NCI-H526 treated with DMSO at 0.1 percent for 48 hours (cell line): ENCODE data around the gene OR10A2.
"Not testable (repeated sequence)": the region's sequence is repeated elsewhere in the genome, so short reads cannot be mapped to it uniquely, and the experiment has no call there.

Experiments
- DNase-seq: peaks from one replicate; lab custom pipeline; 2025; lab: John Stamatoyannopoulos, UW

Gene OR10A2

GRCh38 chr11:6887711-6888110, 24.9 kb downstream of the OR10A2 start:
- not testable (repeated sequence) for DNase-seq

DNA sequence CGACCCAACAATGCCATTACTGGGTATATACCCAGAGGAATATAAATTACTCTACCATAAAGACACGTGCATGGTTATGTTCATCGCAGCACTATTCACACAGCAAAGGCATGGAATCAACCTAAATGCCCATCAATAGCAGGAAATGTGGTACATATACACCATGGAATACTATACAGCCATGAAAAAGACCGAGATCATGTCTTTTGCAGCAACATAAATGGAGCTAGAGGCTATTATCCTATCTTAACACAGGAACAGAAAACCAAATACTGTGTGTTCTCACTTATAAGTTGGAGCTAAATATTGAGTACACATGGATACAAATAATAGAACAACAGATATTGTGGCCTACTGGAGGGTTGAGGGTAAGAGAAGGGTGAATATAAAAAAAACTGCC, 26.0 kb downstream of the OR10A2 start:
- DNase-seq: no peak

DNA sequence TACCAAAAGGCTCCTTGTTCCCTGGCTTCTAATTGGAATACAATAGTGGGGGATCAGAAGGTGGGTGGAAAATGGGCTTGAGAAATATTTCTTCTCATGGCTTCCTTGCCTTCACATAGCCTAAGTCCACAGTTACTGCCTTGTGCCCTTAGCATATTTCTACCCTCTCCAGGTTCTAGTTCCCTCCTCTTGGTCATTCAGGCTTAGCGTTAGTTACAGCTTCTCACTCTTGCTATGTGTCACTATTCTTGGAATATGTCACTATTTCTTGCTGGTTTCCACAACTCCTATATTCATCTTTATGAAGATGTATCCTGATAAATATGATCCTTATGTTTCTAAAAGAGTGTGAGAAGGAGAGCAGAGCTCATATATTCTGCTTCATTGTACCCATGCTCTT, 27.0 kb downstream of the OR10A2 start:
- DNase-seq: no peak

DNA sequence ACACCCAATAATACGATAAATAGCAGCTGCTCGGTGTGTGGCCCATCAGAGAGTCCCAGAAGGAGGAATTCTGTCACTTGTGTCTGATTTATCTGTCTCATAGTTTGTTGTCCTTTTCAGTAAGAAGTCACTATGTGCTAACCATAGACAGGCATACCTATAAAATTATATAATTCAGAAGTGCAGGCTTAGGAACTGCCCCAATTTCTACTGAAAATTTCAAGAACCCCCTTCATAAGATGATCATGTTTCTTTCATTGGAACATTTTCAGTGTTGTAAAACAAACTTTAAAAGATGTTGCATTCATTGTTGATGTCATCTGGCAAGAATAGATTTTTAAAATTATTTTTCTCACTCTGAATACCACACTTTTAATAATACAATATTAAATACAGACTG, 29.5 kb downstream of the OR10A2 start, which contains the start of gene OR2D2:
Gene OR2D2 (minus strand): TSS at position 101 of the 400 bp plus-strand sequence. CDS start 0 bp downstream, at position 101.
- no peak for DNase-seq

DNA sequence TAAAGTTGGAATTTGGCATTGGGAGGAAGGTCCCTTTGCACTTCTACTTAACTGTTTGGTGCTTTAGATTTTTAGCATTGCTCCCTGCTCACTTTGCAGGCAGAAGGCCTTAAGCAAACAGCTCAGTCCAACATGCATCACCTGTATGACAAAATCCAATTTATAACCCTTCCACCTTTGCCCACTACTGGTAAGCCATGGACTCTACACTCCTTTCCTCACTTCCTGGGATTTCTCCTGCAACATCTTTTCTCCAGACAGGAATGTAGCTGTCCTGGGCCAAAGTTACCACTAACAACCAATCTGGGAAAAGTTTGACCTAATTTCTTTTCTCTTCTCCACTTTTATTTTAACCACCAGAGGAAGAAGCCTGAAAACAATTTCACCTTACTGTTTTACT, 31.2 kb downstream of the OR10A2 start:
- no peak for DNase-seq

- peak; percentile 50 for DNase-seq
Measured at GRCh38 chr11:6895010-6895409, 32.2 kb downstream of the OR10A2 start.

DNA sequence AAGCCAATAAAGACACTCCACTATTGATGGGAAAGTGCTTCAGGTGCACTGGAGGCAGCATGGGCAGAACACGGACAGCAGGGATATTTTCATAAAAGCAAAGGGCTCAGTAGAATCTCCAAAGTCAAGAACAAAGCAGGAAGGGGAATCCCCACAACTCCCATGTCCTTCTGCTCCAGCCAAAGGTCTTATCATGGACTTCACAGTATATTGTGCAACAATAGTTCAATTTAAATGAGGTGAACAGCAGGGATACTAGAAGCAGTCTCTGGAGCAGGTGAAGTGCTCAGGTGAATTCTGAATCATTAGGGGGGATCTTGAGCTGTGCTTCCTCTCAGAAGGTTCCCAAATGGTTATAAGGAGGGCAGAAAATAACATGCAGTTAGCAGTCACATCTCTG, 36.1 kb downstream of the OR10A2 start:
- no peak for DNase-seq

GRCh38 chr11:6900327-6900999, 37.6 kb downstream of the OR10A2 start:
- no peak for DNase-seq

DNA sequence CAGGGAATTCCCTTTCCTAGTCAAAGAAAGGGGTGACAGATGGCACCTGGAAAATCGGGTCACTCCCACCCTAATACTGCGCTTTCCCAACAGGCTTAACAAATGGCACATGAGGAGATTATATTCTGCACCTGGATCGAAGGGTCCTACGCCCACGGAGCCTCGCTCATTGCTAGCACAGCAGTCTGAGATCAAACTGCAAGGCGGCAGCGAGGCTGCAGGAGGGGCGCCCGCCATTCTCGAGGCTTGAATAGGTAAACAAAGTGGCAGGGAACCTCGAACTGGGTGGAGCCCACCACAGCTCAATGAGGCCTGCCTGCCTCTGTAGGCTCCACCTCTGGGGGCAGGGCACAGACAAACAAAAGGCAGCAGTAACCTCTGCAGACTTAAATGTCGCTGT, 41.9 kb downstream of the OR10A2 start:
- not testable (repeated sequence) for DNase-seq

- DNase-seq: no peak
Measured at GRCh38 chr11:6911378-6911777, 48.5 kb downstream of the OR10A2 start.

GRCh38 chr11:6911948-6912347, 49.1 kb downstream of the OR10A2 start:
- DNase-seq: no peak

- no peak for DNase-seq
Measured at GRCh38 chr11:6919698-6920097, 56.8 kb downstream of the OR10A2 start.

DNA sequence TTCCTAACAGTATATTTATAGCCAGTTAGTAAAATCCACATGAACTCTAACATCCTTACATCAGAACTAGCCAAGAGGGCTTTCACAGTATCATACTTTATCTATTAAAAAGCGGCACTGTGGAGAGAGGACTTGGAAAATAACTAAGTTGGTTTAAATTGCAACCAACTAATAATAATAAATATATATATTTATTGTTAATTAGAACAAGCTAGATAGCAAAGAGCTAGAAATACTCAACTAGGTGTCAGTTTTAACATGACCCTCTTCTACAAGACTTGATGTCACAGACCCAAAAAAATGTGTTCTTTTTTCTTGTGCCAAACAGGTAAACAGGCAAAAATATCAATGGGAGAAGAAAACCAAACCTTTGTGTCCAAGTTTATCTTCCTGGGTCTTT, 57.8 kb downstream of the OR10A2 start, which contains the start of gene OR2D3:
Gene OR2D3 (plus strand): TSS at position 301 of the 400 bp plus-strand sequence. CDS start 0 bp downstream, at position 301.
- DNase-seq: no peak
